Activated T-helper 17 cell treated with anti-CD3 and anti-CD28 coated beads, Interleukin-2, amount 50 U/mL, for 72 hours (primary cell): Measurements from ENCODE around the gene CACNA2D1. TPM values are rescaled to one million over a fixed set of nuclear protein-coding genes. Genes with fewer than 3 reads are reported as not detected.
"Not testable (repeated sequence)": the region's sequence is repeated elsewhere in the genome, so short reads cannot be mapped to it uniquely, and the experiment has no call there.

Source experiments
- ATAC-seq: fragments of 150-1000 bp; cut with Tn5 transposase; replicated peaks from 2 replicates; pipeline ENCODE4 v1.10.0; 2021; ENCODE audit warnings: mild to moderate bottlenecking, moderate library complexity
- H3K27ac Mint-ChIP-seq: one replicate; pipeline ENCODE4 v1.8.0; 2022; ENCODE audit warnings: mixed read lengths
- H3K27me3 Mint-ChIP-seq: one replicate; pipeline ENCODE4 v1.8.0; 2022; ENCODE audit warnings: mixed read lengths
- H3K36me3 Mint-ChIP-seq: one replicate; pipeline ENCODE4 v1.8.0; 2022; ENCODE audit warnings: low read depth, mild to moderate bottlenecking, mixed read lengths
- H3K4me1 Mint-ChIP-seq: one replicate; pipeline ENCODE4 v1.8.0; 2022; ENCODE audit warnings: mixed read lengths
- H3K4me3 Mint-ChIP-seq: one replicate; pipeline ENCODE4 v1.8.0; 2022; ENCODE audit warnings: mild to moderate bottlenecking, mixed read lengths
- H3K9me3 Mint-ChIP-seq: one replicate; pipeline ENCODE4 v1.8.0; 2022; ENCODE audit warnings: mixed read lengths
- total RNA-seq, 2 donors: library from RNA; stranded (reverse); gene quantifications; one replicate each; pipeline ENCODE4 v1.2.3, GENCODE V29; 2022

Gene CACNA2D1
- total RNA-seq, 2 donors from 2014 or later, result not detected

GRCh38 chr7:82140608-82141007, 303.0 kb downstream of the CACNA2D1 start:
- H3K9me3 Mint-ChIP-seq, ATAC-seq, H3K27ac Mint-ChIP-seq, H3K27me3 Mint-ChIP-seq, H3K4me1 Mint-ChIP-seq, H3K36me3 Mint-ChIP-seq, H3K4me3 Mint-ChIP-seq: not testable (repeated sequence)

GRCh38 chr7:82131215-82131614, 312.4 kb downstream of the CACNA2D1 start:
- Mint-ChIP-seq H3K4me1 (no peaks in the 10 kb centered on the region), H3K27ac (no peak overlapping the region), H3K36me3 (no peaks in the 10 kb centered on the region), H3K9me3 (peaks cover 3% of the 10 kb centered on the region), H3K4me3 (no peak overlapping the region), H3K27me3 (no peaks in the 10 kb centered on the region)
- ATAC-seq, result no peak

GRCh38 chr7:82129091-82129490, 314.5 kb downstream of the CACNA2D1 start:
- H3K36me3 Mint-ChIP-seq, result no peaks in the 10 kb centered on the region
- no peak overlapping the region for H3K27ac Mint-ChIP-seq
- ATAC-seq, result no peak
- peaks cover 4% of the 10 kb centered on the region for H3K9me3 Mint-ChIP-seq
- no peak overlapping the region for H3K4me3 Mint-ChIP-seq
- H3K27me3 Mint-ChIP-seq, result no peaks in the 10 kb centered on the region
- H3K4me1 Mint-ChIP-seq, result no peaks in the 10 kb centered on the region

GRCh38 chr7:82128546-82128945, 315.0 kb downstream of the CACNA2D1 start:
- Mint-ChIP-seq H3K27ac (no peak overlapping the region), H3K27me3 (no peaks in the 10 kb centered on the region), H3K36me3 (no peaks in the 10 kb centered on the region), H3K4me3 (no peak overlapping the region), H3K9me3 (peaks cover 4% of the 10 kb centered on the region), H3K4me1 (no peaks in the 10 kb centered on the region)
- ATAC-seq, result no peak

DNA sequence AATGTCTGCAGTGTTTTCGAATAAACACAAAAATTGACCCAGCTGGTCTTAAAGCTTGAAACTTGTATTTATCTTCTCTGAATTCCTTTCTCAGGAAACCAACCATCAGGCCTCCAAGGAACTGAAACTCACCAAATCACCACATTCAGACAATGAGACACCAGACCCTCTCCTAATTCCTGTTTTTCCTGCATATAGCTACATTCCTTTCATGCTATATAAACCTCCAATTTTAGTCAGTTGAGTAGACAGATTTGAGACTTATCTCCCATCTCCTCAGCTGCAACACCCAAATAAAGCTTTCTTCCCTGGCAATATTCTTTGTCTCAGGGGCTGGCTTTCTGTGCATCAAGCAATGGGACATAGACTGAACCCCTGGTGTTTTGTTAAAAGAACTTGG, 317.0 kb downstream of the CACNA2D1 start:
- Mint-ChIP-seq H3K36me3 (no peaks in the 10 kb centered on the region), H3K27ac (no peak overlapping the region), H3K4me3 (no peak overlapping the region), H3K27me3 (no peaks in the 10 kb centered on the region), H3K9me3 (peaks cover 4% of the 10 kb centered on the region), H3K4me1 (no peaks in the 10 kb centered on the region)
- ATAC-seq, result no peak

- H3K27me3 Mint-ChIP-seq, result no peaks in the 10 kb centered on the region
- H3K36me3 Mint-ChIP-seq, result no peaks in the 10 kb centered on the region
- no peak overlapping the region for H3K4me3 Mint-ChIP-seq
- no peak overlapping the region for H3K27ac Mint-ChIP-seq
- no peaks in the 10 kb centered on the region for H3K4me1 Mint-ChIP-seq
- no peak for ATAC-seq
- peaks cover 4% of the 10 kb centered on the region for H3K9me3 Mint-ChIP-seq
Observed at GRCh38 chr7:82124445-82124844, 319.1 kb downstream of the CACNA2D1 start.

- peaks cover 4% of the 10 kb centered on the region for H3K9me3 Mint-ChIP-seq
- H3K36me3 Mint-ChIP-seq, result no peaks in the 10 kb centered on the region
- H3K27me3 Mint-ChIP-seq, result no peaks in the 10 kb centered on the region
- H3K27ac Mint-ChIP-seq, result no peak overlapping the region
- ATAC-seq, result no peak
- H3K4me1 Mint-ChIP-seq, result no peaks in the 10 kb centered on the region
- no peak overlapping the region for H3K4me3 Mint-ChIP-seq
Observed at GRCh38 chr7:82122275-82122674, 321.3 kb downstream of the CACNA2D1 start.

- Mint-ChIP-seq H3K4me1 (no peaks in the 10 kb centered on the region), H3K27ac (no peak overlapping the region), H3K27me3 (no peaks in the 10 kb centered on the region), H3K4me3 (no peak overlapping the region), H3K9me3 (peaks cover 2% of the 10 kb centered on the region), H3K36me3 (no peaks in the 10 kb centered on the region)
- ATAC-seq, result no peak
Observed at GRCh38 chr7:82114237-82114636, 329.3 kb downstream of the CACNA2D1 start.

- ATAC-seq, result no peak
- Mint-ChIP-seq H3K36me3 (no peaks in the 10 kb centered on the region), H3K9me3 (peaks cover 3% of the 10 kb centered on the region), H3K4me3 (no peak overlapping the region), H3K27me3 (no peaks in the 10 kb centered on the region), H3K27ac (no peak overlapping the region), H3K4me1 (no peaks in the 10 kb centered on the region)
Observed at GRCh38 chr7:82110146-82110840, 333.3 kb downstream of the CACNA2D1 start.

GRCh38 chr7:82109288-82109687, 334.3 kb downstream of the CACNA2D1 start:
- Mint-ChIP-seq H3K4me1 (no peaks in the 10 kb centered on the region), H3K4me3 (no peak overlapping the region), H3K27ac (no peak overlapping the region)

GRCh38 chr7:82106201-82106600, 337.4 kb downstream of the CACNA2D1 start:
- Mint-ChIP-seq H3K27ac (no peak overlapping the region), H3K4me1 (no peaks in the 10 kb centered on the region), H3K9me3 (peaks cover 3% of the 10 kb centered on the region), H3K27me3 (no peaks in the 10 kb centered on the region), H3K36me3 (no peaks in the 10 kb centered on the region), H3K4me3 (no peak overlapping the region)
- ATAC-seq, result no peak

More at GRCh38 chr7:82109288-82109687, 334.3 kb downstream of the CACNA2D1 start:
- ATAC-seq, result no peak
- Mint-ChIP-seq H3K27me3 (no peaks in the 10 kb centered on the region), H3K36me3 (no peaks in the 10 kb centered on the region), H3K9me3 (peaks cover 3% of the 10 kb centered on the region)

GRCh38 chr7:82105463-82105862, 338.1 kb downstream of the CACNA2D1 start:
- Mint-ChIP-seq H3K36me3 (no peaks in the 10 kb centered on the region), H3K4me3 (no peak overlapping the region), H3K27ac (no peak overlapping the region), H3K9me3 (peaks cover 3% of the 10 kb centered on the region), H3K4me1 (no peaks in the 10 kb centered on the region), H3K27me3 (no peaks in the 10 kb centered on the region)
- no peak for ATAC-seq

GRCh38 chr7:82098414-82098813, 345.2 kb downstream of the CACNA2D1 start:
- ATAC-seq, result no peak
- no peaks in the 10 kb centered on the region for H3K4me1 Mint-ChIP-seq
- no peaks in the 10 kb centered on the region for H3K27me3 Mint-ChIP-seq
- no peak overlapping the region for H3K4me3 Mint-ChIP-seq
- H3K9me3 Mint-ChIP-seq, result no peaks in the 10 kb centered on the region
- H3K36me3 Mint-ChIP-seq, result no peaks in the 10 kb centered on the region
- H3K27ac Mint-ChIP-seq, result no peak overlapping the region

GRCh38 chr7:82091126-82091684, 352.4 kb downstream of the CACNA2D1 start:
- no peak for ATAC-seq

DNA sequence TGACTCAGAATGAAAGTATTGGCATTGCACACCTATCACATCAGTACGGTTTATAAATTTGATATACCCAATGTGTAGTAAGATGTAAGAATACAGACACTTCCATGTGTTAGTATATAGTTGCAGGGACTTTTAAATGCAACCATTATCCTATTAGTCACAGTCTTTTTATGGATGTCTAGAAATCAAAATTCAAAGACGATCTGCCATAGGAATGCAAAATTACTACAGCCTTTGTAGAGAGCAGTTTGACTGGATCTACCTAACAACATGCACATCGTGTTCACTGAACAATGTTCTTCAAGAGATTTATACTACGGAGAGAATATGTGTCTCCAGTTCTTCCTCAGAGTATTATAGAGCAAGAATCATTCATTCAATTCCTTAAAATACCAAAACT, 356.5 kb downstream of the CACNA2D1 start:
- H3K4me3 Mint-ChIP-seq, result no peak overlapping the region
- no peak for ATAC-seq
- no peaks in the 10 kb centered on the region for H3K4me1 Mint-ChIP-seq
- H3K27ac Mint-ChIP-seq, result no peak overlapping the region
- no peaks in the 10 kb centered on the region for H3K9me3 Mint-ChIP-seq
- no peaks in the 10 kb centered on the region for H3K27me3 Mint-ChIP-seq
- no peaks in the 10 kb centered on the region for H3K36me3 Mint-ChIP-seq

More at GRCh38 chr7:82091126-82091684, 352.4 kb downstream of the CACNA2D1 start:
- H3K4me1 Mint-ChIP-seq, result no peaks in the 10 kb centered on the region
- no peak overlapping the region for H3K4me3 Mint-ChIP-seq
- H3K27ac Mint-ChIP-seq, result no peak overlapping the region
- H3K27me3 Mint-ChIP-seq, result no peaks in the 10 kb centered on the region
- H3K36me3 Mint-ChIP-seq, result no peaks in the 10 kb centered on the region
- H3K9me3 Mint-ChIP-seq, result no peaks in the 10 kb centered on the region
